ENCODE data around the gene GRAMD1B.

DNA sequence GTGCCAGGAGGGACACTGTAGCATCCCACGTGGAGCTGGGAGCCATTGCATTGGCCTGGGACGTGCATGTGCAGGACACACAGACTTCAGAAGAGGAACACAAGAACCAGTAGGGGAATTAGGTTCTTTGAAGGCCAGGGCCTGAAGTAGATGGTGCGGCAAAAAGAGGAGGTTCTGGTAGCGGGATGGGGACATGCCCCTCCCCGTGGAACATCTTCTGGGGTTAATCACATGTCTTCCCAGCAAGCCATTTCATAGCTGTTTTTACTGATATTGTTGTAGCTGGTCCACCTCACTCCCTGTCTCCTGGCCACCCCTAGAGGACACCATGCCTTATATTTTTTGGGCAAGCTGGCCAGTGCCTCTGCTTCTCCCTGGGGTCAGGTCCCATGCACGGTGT is 150.1 kb downstream of the GRAMD1B start:
- TF ChIP-seq EZH2 (IDR thresholded peaks at IDR 0.05) (no peak), POLR2A (IDR thresholded peaks at IDR 0.05; ENCODE audit: borderline replicate concordance, extremely low read depth, insufficient read depth, insufficient read length) (no peak), FOSL1 (IDR thresholded peaks at IDR 0.05; ENCODE audit: low read depth) (no peak), ZFX (IDR thresholded peaks at IDR 0.05) (no peak), POLR2AphosphoS5 (IDR thresholded peaks at IDR 0.05; ENCODE audit: low read depth, low read length) (no peak), CEBPB (IDR thresholded peaks at IDR 0.05; ENCODE audit: low read depth) (no peak), RAD21 (IDR thresholded peaks at IDR 0.05; ENCODE audit: low read depth) (no peak)
